A673 (cell line): ENCODE measurements around the gene FAM174B.

ENCODE experiments used
- CTCF ChIP-seq: fragments of 300-800, 200-600 bp; sonication (generic); conservative IDR thresholded peaks from 2 replicates; pipeline ENCODE4 v1.5.1; 2017; ENCODE audit warnings: low read depth, mild to moderate bottlenecking, antibody characterized with exemption, low read length, moderate library complexity, mixed read lengths
- EZH2 ChIP-seq: fragments of 200-600 bp; sonication (generic); IDR thresholded peaks from 2 replicates; pipeline ENCODE4 v1.6.1; 2017; ENCODE audit warnings: borderline replicate concordance, low read depth, mild to moderate bottlenecking, mixed read lengths, antibody characterized with exemption, low read length; ENCODE audit not compliant: poor library complexity, severe bottlenecking

- TF ChIP-seq CTCF = peak; percentile 62
- no peak for TF ChIP-seq EZH2
Observed at GRCh38 chr15:92693691-92694331, 38.2 kb upstream of the FAM174B start.
